Nephron progenitor cell (in vitro differentiated cells): Measurements from ENCODE around the gene APOB.

ENCODE experiments used
- DNase-seq: peaks from one replicate; pipeline ENCODE4 v3.0.0; 2021
- H3K27ac Mint-ChIP-seq: 2 replicates; pipeline ENCODE4 v1.8.0; 2021; ENCODE audit warnings: mild to moderate bottlenecking, moderate library complexity, mixed read lengths
- H3K27me3 Mint-ChIP-seq: 2 replicates; pipeline ENCODE4 v1.8.0; 2021; ENCODE audit warnings: mild to moderate bottlenecking, low read depth, mixed read lengths; ENCODE audit not compliant: poor library complexity
- H3K36me3 Mint-ChIP-seq: 2 replicates; pipeline ENCODE4 v1.8.0; 2021; ENCODE audit warnings: low read depth, mixed read lengths
- H3K4me1 Mint-ChIP-seq: 2 replicates; pipeline ENCODE4 v1.8.0; 2021; ENCODE audit warnings: mixed read lengths
- H3K4me3 Mint-ChIP-seq: 2 replicates; pipeline ENCODE4 v1.8.0; 2021; ENCODE audit warnings: mild to moderate bottlenecking, moderate library complexity, mixed read lengths
- H3K9me3 Mint-ChIP-seq: 2 replicates; pipeline ENCODE4 v1.8.0; 2021; ENCODE audit warnings: mild to moderate bottlenecking, moderate library complexity, mixed read lengths
- TF ChIP-seq, protein P1 (sequence below): fragments of 200-600 bp; sonication (generic); IDR thresholded peaks from 2 replicates; pipeline ENCODE4 v1.5.0; 2021; ENCODE audit warnings: antibody characterized with exemption

The APOB gene

DNA sequence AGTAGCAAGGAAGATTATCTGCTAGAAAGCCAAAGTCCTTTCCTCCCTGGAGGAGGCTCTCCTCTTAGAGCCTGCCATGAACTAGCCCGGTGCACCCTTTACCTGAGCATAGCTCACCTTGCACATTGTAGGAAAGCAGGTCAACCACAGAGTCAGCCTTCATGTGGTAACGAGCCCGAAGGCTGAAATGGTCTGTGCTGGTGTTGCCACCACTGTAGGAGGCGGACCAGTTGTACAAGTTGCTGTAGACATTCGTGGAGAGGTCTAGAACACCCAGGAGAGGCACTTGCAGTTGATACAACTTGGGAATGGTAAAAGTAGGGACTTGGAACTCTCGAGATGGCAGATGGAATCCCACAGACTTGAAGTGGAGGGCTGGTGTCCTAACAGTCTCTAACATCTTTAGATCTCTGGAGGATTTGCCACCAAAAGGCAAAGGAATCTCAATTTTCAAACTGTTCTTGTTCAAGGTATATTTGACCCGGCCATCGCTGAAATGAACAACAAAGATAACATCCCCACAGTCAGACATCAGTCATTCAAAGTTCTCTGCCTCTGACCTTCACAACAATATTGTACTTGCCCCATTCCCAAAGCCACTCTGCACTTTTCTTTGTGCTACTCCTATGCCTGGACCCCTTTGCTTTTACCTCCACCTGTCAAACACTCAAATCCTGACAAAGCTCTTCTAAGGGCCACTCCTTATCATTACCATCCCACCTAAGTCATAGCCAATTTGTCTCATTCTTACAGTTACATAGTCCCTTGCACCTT lies 30.6 kb downstream of the APOB start:
- Mint-ChIP-seq H3K4me1 (no peaks in the 10 kb centered on the region), H3K27me3 (peaks cover 19% of the 10 kb centered on the region), H3K36me3 (no peaks in the 10 kb centered on the region), H3K4me3 (no peak overlapping the region), H3K9me3 (no peaks in the 10 kb centered on the region), H3K27ac (no peak overlapping the region)
- TF ChIP-seq, protein P1, sequence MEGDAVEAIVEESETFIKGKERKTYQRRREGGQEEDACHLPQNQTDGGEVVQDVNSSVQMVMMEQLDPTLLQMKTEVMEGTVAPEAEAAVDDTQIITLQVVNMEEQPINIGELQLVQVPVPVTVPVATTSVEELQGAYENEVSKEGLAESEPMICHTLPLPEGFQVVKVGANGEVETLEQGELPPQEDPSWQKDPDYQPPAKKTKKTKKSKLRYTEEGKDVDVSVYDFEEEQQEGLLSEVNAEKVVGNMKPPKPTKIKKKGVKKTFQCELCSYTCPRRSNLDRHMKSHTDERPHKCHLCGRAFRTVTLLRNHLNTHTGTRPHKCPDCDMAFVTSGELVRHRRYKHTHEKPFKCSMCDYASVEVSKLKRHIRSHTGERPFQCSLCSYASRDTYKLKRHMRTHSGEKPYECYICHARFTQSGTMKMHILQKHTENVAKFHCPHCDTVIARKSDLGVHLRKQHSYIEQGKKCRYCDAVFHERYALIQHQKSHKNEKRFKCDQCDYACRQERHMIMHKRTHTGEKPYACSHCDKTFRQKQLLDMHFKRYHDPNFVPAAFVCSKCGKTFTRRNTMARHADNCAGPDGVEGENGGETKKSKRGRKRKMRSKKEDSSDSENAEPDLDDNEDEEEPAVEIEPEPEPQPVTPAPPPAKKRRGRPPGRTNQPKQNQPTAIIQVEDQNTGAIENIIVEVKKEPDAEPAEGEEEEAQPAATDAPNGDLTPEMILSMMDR, result no peak
- DNase-seq, result no peak

DNA sequence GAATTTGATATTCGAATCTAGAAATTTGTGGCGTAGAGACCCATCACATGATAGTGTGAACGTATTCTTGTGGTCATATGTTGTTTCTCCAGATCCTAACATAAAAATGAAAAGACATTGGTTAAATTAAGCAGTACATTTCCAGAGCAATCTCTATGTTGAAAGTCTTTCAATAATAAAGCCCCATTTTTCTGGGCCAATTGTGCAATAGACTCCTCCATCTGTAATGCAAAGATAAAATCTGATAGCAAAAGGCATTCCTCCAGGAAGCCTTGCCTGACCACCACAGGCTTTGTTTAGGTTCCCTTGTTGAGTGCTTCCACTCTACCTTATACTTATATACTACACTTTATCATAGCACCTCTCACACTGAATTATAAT lies 31.3 kb downstream of the APOB start:
- no peak for DNase-seq
- no peaks in the 10 kb centered on the region for H3K9me3 Mint-ChIP-seq
- peaks cover 19% of the 10 kb centered on the region for H3K27me3 Mint-ChIP-seq
- TF ChIP-seq, protein P1, result no peak
- H3K27ac Mint-ChIP-seq, result no peak overlapping the region
- no peaks in the 10 kb centered on the region for H3K4me1 Mint-ChIP-seq
- H3K36me3 Mint-ChIP-seq, result no peaks in the 10 kb centered on the region
- no peak overlapping the region for H3K4me3 Mint-ChIP-seq

DNA sequence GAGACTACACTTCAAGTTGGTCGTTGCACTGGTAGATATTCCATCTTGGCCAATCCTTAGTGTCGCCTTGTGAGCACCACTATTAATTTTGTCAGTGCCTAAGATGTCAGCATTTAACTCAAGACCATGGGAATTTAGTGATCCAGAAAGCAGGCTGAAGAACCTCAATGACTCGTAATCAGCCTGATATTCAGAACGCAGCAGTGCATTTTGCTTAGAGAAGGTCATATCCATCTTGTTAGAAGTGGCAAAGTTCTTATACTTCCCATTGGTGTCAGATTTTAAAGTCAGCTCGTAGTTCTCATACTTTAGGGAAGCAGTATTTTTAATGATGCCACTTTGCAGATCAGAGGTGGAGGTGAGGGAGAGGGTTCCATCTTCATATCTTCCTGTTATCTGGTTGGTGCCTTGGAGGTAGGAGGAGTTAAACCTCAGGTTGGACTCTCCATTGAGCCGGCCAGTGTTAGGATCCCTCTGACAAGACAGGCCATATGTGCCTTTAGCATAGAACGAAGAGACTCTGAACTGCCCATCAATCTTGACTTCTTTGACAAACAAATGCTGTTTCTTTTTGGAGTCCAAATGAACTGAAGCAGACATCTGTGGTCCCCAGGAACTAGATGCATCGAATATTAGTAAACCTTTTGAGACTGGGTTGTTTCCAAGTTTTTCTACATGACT lies 31.9 kb downstream of the APOB start:
- DNase-seq, result no peak
- Mint-ChIP-seq H3K4me3 (no peak overlapping the region), H3K27me3 (peaks cover 19% of the 10 kb centered on the region)

DNA sequence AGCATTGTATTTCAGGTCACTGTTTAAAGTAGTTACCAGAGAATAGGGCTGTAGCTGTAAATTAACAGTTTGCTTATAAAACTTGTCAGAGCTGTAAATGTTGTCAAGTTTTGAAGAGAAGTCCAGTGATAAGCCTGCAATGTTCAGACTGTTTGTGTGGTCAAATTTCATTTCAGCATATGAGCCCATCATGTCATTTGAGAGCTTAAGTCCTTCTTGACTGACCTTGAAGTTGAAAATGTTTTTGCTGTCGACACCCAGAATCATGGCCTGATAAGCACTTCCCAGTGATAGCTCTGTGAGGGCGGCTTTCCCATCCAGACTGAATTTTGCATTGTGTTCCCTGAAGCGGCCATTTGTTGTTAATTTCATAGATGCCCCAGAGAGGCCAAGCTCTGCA lies 32.4 kb downstream of the APOB start:
- H3K36me3 Mint-ChIP-seq, result no peaks in the 10 kb centered on the region

More for the DNA sequence above, 31.9 kb downstream of the APOB start:
- Mint-ChIP-seq H3K9me3 (no peaks in the 10 kb centered on the region), H3K36me3 (no peaks in the 10 kb centered on the region), H3K4me1 (no peaks in the 10 kb centered on the region), H3K27ac (no peak overlapping the region)
- TF ChIP-seq, protein P1, result no peak

DNA sequence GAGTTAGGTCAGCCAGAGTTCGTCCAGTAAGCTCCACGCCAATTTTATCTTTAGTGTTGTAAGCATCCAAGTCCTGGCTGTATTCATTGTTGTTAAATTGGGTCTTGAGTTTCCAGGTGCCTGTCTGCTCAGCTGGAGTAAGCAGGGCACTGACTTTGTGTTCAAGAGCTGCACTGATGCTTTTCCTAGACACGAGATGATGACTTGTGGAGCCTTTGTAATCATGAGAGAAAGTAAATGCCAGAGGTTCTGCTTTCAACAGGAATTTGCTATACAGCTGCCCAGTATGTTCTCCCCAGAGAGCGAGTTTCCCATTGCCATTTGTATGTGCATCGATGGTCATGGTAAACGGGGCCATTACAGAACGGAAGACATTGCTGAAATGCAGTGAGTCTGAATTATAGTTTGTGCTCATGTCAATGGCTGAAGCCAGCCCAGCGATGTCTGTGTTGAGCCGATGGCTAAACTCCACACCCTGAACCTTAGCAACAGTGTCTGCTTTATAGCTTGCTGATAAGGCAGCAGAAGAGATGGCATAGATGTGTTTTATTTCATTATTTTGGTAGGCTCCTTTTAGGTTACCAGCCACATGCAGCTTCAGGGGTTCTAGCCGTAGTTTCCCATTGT lies 32.9 kb downstream of the APOB start:
- H3K4me1 Mint-ChIP-seq, result no peaks in the 10 kb centered on the region
- H3K4me3 Mint-ChIP-seq, result no peak overlapping the region
- peaks cover 19% of the 10 kb centered on the region for H3K27me3 Mint-ChIP-seq
- TF ChIP-seq, protein P1, result no peak
- DNase-seq, result no peak
- H3K27ac Mint-ChIP-seq, result no peak overlapping the region
- no peaks in the 10 kb centered on the region for H3K36me3 Mint-ChIP-seq
- no peaks in the 10 kb centered on the region for H3K9me3 Mint-ChIP-seq

More for the DNA sequence above, 32.4 kb downstream of the APOB start:
- Mint-ChIP-seq H3K27ac (no peak overlapping the region), H3K9me3 (no peaks in the 10 kb centered on the region), H3K27me3 (peaks cover 19% of the 10 kb centered on the region), H3K4me1 (no peaks in the 10 kb centered on the region), H3K4me3 (no peak overlapping the region)
- DNase-seq, result no peak
- TF ChIP-seq, protein P1, result no peak
